Retina (tissue), 1 donor: Measurements from ENCODE around the gene CROCC2.

Source experiments
- DNase-seq: peaks from one replicate; pipeline ENCODE4 v3.0.0-alpha.2; 2016

CROCC2 gene

GRCh38 chr2:240911641-240912265 is 5.6 kb downstream of the CROCC2 start:
- no peak for DNase-seq

- no peak for DNase-seq
Measured at GRCh38 chr2:240912878-240913809, 7.0 kb downstream of the CROCC2 start.

DNA sequence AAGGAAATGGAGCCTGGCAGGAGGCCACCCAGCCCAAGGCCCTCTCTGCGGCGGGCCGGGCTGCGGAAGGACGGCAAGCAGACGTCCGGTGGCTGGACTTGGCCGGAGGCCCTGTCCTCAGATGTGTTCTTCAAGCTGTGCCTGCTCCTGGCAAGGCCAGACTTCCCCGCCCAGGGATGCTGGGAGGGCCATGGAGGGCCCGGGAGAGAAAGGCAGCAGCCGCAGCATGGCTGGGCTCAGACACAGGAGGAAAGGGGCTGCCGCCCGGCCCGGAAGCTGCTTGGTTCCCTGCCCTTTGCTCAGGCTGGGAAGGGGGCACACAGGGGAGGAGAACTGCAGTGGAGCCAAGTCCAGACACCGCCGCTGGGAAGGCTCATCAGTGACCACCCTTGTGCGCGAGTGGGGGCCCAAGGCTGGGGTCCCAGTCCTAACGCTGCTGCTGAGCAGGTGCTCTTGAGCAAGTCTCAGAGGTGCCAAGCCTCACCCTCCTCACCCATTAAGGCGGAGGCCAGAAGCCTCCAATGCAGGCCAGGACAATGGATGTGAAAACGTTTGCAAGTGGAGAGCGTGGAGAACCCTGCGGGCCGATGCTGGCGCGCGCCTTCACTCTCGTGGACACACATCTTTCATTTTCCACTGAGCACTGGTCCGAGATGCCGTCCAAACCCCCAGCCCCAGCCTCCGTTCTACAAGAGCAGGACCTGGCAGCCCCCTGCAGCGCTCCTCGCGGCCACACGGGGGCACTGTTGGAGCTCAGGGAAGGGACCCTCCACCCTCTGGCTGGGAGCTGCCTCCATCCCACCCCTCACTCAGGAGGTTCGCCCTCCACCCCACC is 7.9 kb downstream of the CROCC2 start:
- DNase-seq, result peak; percentile 88

DNA sequence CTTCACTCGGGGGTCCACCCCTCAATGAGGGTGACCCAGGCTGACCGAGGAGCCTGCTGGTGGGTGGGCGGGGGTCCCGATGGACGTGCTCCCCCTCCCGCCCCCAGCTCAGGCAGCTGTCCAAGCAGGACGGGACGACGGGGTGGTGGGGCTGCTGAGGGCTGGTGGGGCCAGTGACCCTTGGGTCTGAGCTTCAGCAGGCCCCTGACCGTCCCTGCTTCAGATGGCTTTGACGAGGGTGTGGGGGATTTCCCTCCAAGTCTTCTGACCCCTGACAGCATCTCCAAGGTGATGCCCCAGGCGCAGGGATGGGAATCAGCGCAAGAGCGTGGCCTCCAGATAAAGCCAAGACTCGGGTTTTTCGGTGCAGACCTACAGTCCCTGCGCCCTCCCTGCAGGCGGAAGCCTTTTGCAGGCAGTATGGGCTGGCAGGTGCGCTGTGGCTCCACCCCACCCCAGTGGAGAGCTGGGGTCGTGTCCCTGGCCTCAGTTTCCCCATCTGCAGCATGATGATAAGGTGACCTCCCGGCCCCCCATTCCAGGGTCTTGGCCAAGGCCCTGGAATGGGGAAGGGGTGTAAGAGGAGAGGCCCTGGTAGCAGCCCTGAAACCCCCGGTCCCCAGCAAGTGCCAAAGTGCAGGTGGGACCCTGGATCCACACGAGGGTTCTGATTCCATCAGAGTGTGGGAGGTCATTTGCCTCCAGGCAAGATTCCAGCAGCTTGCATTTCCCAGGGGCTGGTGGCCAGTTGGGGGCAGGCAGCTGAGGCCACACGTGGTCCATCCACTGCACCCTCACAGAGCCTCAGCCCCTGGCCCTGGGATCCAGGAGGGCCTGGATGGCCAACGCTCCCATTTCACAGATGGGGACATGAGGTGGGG is 8.7 kb downstream of the CROCC2 start:
- DNase-seq, result no peak

DNA sequence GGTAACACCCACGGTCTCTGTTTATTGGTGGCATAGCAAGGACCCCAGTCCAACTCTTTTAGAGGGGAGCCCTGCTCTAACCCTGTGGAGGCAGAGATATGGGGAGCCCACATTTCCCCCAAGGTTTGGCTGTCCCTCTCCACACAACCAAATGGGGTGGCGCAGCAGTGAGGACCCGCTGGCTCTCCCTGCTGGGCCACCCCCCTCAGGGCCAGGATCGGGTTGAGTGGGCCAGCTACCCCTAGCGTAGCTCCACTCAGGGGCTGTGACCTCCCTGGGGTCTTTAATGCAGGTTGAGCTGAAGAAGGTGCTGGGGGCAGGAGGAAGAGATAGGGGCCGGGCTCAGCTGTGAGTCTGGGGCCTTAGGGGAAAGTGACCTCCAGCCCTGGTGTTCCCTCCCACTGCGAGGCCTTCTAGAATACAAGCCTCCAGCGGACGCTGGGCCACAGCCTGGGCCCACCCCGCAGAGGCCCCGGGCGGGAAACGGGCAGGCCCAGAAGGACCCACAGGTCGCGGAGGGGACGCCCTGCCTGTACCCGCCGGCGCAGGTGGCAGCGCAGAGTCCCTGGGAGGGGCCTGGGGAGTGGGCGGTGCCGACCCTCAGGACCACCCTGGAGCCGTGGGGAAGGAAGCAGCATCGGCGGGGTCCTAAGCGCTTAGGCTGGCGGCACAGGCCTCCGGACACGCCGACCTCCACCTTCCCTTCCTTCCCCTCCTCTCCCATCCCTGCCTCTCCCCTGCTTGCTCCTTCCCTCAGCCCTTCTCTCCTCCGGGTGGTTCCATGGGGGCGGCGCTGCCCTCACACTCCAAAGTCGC is 9.6 kb downstream of the CROCC2 start:
- peak; percentile 81 for DNase-seq

- peak; percentile 73 for DNase-seq
Measured at GRCh38 chr2:240916571-240917008, 10.5 kb downstream of the CROCC2 start.

GRCh38 chr2:240917009-240917683 is 11.0 kb downstream of the CROCC2 start:
- peak; percentile 72 for DNase-seq

DNA sequence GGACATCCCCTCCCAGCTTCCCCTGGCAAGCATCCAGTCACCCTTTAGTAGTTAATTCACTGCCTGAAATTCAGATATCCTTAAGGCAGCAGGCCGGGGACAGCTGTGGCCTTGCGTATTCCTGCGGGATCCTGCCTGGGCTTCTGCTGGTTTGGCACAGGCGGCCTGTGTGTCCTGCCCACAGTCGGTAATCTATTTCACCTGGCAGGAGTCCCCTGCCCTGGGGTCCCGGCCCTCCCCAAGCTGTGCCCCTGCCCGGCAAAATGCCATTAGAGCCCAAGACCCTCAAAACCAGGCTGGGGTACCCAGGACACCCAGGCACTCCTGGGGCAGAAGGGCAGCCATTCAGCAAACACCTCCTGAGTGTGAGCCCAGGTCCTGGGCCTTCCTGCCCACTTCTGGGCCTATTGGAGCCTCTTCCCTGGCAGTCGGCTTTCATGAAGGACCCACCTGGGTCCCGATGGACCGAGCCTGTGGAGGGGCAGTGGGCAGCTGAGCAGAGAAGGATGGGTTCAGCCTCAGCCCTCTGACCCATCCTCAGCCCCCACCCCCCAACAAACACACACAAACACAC is 11.6 kb downstream of the CROCC2 start:
- no peak for DNase-seq

- no peak for DNase-seq
Measured at GRCh38 chr2:240918258-240919091, 12.3 kb downstream of the CROCC2 start.

GRCh38 chr2:240919161-240919781 is 13.1 kb downstream of the CROCC2 start:
- peak; percentile 11 for DNase-seq

DNA sequence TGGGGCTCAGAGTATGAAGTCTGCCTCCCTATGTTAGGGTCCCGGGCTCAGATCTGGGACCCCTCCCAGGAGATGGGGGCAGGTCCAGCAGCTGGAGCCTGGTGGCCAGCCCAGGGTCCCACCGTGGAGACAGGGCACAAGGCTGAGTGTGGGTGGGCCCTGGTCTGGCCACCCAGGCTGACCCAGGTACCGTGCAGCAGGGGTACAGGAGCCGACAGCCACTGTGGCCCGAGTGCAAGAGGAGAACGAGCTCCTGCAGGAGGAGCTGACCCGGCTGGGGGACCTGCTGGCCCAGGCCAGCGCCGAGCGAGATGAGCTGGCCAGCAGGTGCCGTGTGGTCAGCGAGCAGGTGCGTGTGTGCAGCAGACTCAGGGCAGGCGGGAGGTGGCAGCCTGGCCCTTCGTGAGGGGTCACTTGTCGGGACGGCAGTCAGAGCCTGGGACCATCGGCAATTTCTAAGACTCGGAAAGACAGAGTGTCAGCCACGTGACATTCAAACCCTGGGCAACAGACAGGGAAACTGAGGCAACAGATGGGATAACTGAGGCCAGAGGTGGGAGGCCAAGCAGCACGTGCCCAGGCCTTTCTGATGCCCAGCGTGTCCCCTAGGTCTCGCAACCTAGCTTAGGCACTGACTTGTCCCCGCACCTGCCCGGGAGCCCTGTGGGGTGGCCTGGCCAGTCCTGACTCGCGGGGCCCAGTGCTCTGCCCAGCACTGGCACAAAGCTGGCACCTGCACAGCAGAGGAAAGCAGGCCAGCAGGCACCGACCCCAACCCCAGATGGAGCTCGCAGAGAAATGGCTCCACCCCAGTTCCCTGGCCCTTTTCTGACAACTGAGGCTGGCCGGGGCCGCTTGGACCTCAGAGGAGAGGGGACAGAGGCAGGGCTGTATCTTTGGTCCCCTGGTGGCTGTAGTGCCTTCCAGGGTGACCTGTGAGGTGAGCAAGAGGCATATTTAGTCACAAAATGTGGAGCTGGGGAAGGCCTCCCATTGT is 13.9 kb downstream of the CROCC2 start:
- DNase-seq, result peak; percentile 3

DNA sequence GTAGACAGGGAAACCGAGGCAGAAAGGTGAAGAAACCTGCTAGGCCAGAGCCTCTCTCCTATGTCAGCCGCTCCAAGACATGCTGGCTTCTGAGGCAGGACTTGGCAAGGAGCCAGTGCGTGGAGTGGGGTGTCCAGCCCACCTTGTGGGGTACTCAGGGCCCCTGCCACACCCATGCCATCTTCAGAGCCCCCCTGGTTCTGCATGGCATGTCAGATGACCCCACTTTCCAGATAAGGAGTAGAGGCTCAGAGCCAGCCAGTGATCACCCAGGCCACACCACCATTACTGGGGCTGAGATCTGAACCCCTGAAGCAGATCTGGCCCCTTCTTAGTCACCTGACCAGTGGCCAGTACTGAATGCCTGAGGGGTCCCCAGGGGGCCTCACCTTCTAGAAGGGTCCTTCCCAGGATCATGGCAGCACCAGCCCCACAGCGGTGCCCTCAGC is 14.7 kb downstream of the CROCC2 start:
- peak; percentile 0 for DNase-seq

DNA sequence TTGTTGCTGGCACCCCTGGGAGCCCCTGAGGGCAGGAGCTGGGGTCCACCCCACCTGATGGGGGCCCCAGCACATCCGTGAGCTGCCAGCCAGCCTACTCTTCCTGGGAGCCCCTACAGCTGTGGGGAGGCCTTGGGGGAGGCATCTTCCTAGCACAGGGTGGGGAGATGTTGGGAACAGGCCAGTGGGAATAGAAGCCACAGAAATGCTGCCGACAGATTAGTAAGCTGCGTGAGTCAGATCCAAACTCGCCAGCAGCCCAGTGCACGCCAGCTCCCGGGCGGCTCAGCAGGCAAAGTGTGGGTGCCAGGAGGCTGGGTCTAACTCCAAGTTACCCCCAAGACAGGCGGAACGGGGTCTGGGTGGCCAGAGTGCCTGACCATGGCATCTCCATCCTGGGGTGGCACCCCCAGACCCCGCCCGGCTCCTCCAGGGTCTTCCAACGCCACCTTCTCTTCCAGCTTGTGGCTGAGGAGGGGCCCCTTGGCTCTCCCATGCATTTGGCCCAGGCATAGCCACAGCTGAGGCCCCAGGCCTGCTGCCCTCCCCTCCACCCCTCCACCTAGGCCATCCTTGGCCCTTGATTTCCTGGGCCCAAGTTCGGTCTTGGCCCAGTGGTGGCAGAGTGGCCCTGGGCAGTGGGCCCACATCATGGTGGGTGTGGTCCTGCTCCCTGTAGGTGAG is 15.3 kb downstream of the CROCC2 start:
- DNase-seq, result peak; percentile 2

DNA sequence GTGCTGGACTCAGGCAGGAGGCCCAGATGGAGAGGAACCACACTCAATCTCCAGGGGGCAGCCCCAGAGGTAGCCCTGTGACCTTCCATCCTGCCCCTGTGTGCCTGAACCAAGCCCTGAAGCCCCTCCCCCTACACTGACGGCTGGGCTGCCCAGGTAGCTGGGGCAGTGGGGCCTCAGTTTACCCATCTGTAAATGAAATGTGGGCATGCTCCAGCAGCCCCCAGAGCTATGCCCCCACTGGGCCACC is 15.8 kb downstream of the CROCC2 start:
- DNase-seq, result peak; percentile 1

DNA sequence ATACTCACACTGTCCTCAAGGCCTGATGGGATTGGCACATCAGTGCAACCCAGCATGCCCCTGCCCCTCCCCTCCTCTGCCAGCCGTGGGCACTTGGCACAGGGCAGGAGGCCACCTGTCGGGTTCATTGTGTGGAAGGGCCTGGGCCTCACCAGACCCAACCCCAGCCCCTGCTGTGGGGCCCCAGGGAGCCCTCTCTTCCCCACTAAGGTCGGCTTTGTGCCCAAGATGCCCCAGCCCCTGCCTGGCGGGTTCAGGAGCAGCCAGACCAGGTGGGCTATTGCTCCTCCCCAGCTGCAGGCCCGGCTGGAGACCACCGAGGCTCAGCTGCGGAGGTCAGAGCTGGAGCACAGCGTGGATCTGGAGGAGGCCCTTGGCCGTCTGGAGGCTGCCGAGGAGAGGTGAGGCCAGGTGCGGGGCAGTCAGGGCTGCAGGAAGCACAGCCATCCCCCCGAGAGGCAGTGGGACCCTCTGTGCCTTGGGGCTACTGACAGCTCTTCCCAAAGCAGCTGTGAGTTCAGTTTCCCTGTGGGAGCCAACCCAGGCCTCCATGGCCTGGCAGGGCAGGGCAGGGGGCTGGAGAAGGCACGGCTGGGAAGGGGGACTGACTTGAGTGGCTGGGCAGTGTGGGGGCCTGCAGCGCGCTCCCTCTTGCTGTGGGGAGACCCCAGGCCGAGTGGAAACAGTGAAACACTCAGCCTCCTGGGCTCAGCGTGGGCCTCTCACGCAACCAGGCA is 16.3 kb downstream of the CROCC2 start:
- peak; percentile 1 for DNase-seq

DNA sequence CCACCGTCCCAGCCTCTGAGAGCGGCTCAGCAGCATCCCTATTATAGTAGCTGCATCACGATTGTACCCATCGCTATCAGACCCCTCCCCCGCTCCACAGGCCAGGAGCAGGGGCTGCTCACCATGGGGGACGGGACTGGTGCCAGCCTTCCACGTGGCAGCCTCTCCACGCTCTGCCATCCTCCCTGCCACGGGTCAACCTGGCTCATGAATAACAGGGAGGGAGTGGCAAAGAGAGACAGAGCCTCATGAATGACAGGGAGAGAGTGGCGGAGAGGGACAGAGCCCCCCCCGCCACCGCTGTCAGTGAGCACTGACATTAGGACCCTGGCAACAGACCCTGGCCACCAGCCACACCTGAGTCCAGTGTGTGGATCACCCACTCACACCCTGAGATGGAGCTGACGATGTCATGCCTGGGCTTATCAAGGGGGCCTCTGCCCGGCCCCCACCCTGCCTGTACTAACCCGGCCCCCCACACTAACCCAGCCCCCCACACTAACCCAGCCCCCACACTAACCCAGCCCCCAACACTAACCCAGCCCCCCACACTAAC is 16.9 kb downstream of the CROCC2 start:
- peak; percentile 31 for DNase-seq
